HepG2 (cell line): ENCODE data around the gene MAP3K20. TPM values are rescaled to one million over a fixed set of nuclear protein-coding genes. Genes with fewer than 3 reads are reported as not detected.

ENCODE experiments used
- ARID5B ChIP-seq: IDR thresholded peaks from 2 replicates; pipeline ENCODE4 v1.4.0; 2020; ENCODE audit warnings: mild to moderate bottlenecking, missing genetic modification reagents
- EED ChIP-seq: sonication (generic); formaldehyde crosslinking; IDR thresholded peaks from 2 replicates; pipeline ENCODE4 v1.5.0; 2020; ENCODE audit warnings: mild to moderate bottlenecking, missing genetic modification reagents
- ERF ChIP-seq: IDR thresholded peaks from 2 replicates; pipeline ENCODE4 v1.6.1; 2018; ENCODE audit warnings: missing biosample characterization, missing genetic modification reagents
- FOXA1 ChIP-seq, 2 experiments: fragments of 450-650 bp in 1 of 2; sonication (generic) in 1 of 2; formaldehyde crosslinking in 1 of 2; IDR thresholded peaks; 2 replicates each; pipeline versions ENCODE4 v1.4.0 to v1.6.1; 2016 to 2020; ENCODE audit warnings: missing genetic modification reagents in 1 of 2
- HNRNPUL1 ChIP-seq: fragments of 200-400 bp; formaldehyde crosslinking; IDR thresholded peaks from 2 replicates; pipeline ENCODE4 v1.6.1; 2017; ENCODE audit warnings: low read depth, mild to moderate bottlenecking, low read length, moderate library complexity
- MIXL1 ChIP-seq: IDR thresholded peaks from 2 replicates; pipeline ENCODE4 v1.6.1; 2016
- MLX ChIP-seq: IDR thresholded peaks from 2 replicates; pipeline ENCODE4 v1.6.1; 2016
- NFATC3 ChIP-seq: sonication (generic); formaldehyde crosslinking; IDR thresholded peaks from 2 replicates; pipeline ENCODE4 v1.5.1; 2020; ENCODE audit warnings: mild to moderate bottlenecking, missing genetic modification reagents
- NR2C2 ChIP-seq: sonication (generic); formaldehyde crosslinking; IDR thresholded peaks from 2 replicates; pipeline ENCODE4 v1.4.0; 2020; ENCODE audit warnings: missing genetic modification reagents, mild to moderate bottlenecking, moderate library complexity, borderline replicate concordance
- PCBP2 ChIP-seq: fragments of 200-400 bp; formaldehyde crosslinking; optimal IDR thresholded peaks from 2 replicates; pipeline ENCODE3; 2018; ENCODE audit warnings: low read length, low read depth; ENCODE audit not compliant: poor library complexity, severe bottlenecking
- RNF219 ChIP-seq: sonication (generic); formaldehyde crosslinking; IDR thresholded peaks from 2 replicates; pipeline ENCODE4 v1.5.0; 2020; ENCODE audit warnings: mild to moderate bottlenecking, missing genetic modification reagents
- SIN3A ChIP-seq: IDR thresholded peaks from 2 replicates; pipeline ENCODE4 v1.6.1; 2011; ENCODE audit warnings: low read depth, mild to moderate bottlenecking, control low read depth, low read length, borderline replicate concordance
- TAF1 ChIP-seq: sonication (generic); formaldehyde crosslinking; IDR thresholded peaks from 2 replicates; pipeline ENCODE4 v1.4.0; 2020; ENCODE audit warnings: missing genetic modification reagents
- YEATS4 ChIP-seq: sonication (generic); formaldehyde crosslinking; IDR thresholded peaks from 2 replicates; pipeline ENCODE4 v1.4.0; 2020; ENCODE audit warnings: missing genetic modification reagents, borderline replicate concordance
- ZNF281 ChIP-seq: sonication (generic); formaldehyde crosslinking; IDR thresholded peaks from 2 replicates; pipeline ENCODE4 v1.4.0; 2020; ENCODE audit warnings: missing genetic modification reagents, borderline replicate concordance
- ZNF431 ChIP-seq: sonication (generic); formaldehyde crosslinking; IDR thresholded peaks from 2 replicates; pipeline ENCODE4 v1.9.0; 2022; ENCODE audit warnings: missing genetic modification reagents, low read depth, mild to moderate bottlenecking, borderline replicate concordance
- ZNF503 ChIP-seq: sonication (generic); formaldehyde crosslinking; IDR thresholded peaks from 2 replicates; pipeline ENCODE4 v1.4.0; 2020; ENCODE audit warnings: missing genetic modification reagents
- ZSCAN12 ChIP-seq: sonication (generic); formaldehyde crosslinking; IDR thresholded peaks from 2 replicates; pipeline ENCODE4 v1.9.0; 2021; ENCODE audit warnings: mild to moderate bottlenecking, missing genetic modification reagents
- polyA plus RNA-seq, 8 experiments: library from polyadenylated mRNA; depleted of rRNA in 3 of 8; stranded (reverse) in 7 of 8; unstranded in 1 of 8; fragments of >200 nt; fragmentation: Illumina TruSeq in 4 of 8; extraction: Trizol in 4 of 8; gene quantifications; 2 replicates each; pipeline versions ENCODE4 v1.2.1 to v1.2.3, GENCODE V29; 2011 to 2016; ENCODE audit warnings: low read depth in 4 of 8, missing spikeins in 1 of 8, mixed read lengths in 1 of 8; ENCODE audit not compliant: insufficient read depth in 1 of 8
- total RNA-seq, 5 experiments: library from RNA; depleted of rRNA; stranded (reverse); fragments of >200 nt; fragmentation: Illumina TruSeq; extraction: Trizol; gene quantifications; 2 replicates each; pipeline ENCODE4 v1.2.3, GENCODE V29; 2016; ENCODE audit warnings: low read depth in 1 of 5

The MAP3K20 gene
- total and polyA plus RNA-seq, 2 of the 13 experiments (the other 11 are each of a cell fraction or from before 2014, with no cell fraction given) = 5.2 to 13.5 TPM

GRCh38 chr2:173226899-173227698 is 151.5 kb downstream of the MAP3K20 start (continued):
- TF ChIP-seq MIXL1 (CRISPR knock-in tag) (no peak), ERF (CRISPR knock-in tag) (no peak), ZNF431 (CRISPR knock-in tag) (no peak), ARID5B (peak; percentile 9; the same call in 1 of the 2 replicates), FOXA1 (IDR thresholded peaks at IDR 0.05) (no peak), FOXA1 (CRISPR knock-in tag; IDR thresholded peaks at IDR 0.05) (peak; percentile 42), SIN3A (no peak), HNRNPUL1 (no peak), RNF219 (CRISPR knock-in tag) (no peak), TAF1 (CRISPR knock-in tag) (no peak), NFATC3 (no peak), EED (CRISPR knock-in tag) (no peak), ZNF281 (CRISPR knock-in tag) (no peak), PCBP2 (no peak), YEATS4 (CRISPR knock-in tag) (no peak), ZNF503 (no peak), MLX (CRISPR knock-in tag) (no peak), ZSCAN12 (no peak), NR2C2 (CRISPR knock-in tag) (no peak)
